ENCODE data around the gene LIF. TPM values are rescaled to one million over a fixed set of nuclear protein-coding genes. Genes with fewer than 3 reads are reported as not detected.

Gene LIF
- polyA plus RNA-seq, 1 of the 3 experiments (the other 2 are of a cell fraction), result 24.6 TPM

- CTCF ChIA-PET, result interaction anchor here (0.6 to 5.6 kb wide), 35 partner anchors 8 to 952 kb away, joined by 3 to 43 read pairs (median 4); partner anchors contain the start of genes RNF215 and SEC14L2
- Histone ChIP-seq H3K79me2 (ENCODE audit: insufficient read depth) (no peaks in the 10 kb centered on the region), H3K27me3 (ENCODE audit: insufficient read depth) (no peaks in the 10 kb centered on the region), H3K4me2 (peak overlapping the region; percentile 84), H2AFZ (ENCODE audit: low read depth) (peak overlapping the region; percentile 89), H3K9me3 (no peaks in the 10 kb centered on the region), H4K20me1 (ENCODE audit: insufficient read depth) (no peaks in the 10 kb centered on the region), H3K4me1 (ENCODE audit: control insufficient read depth in 1 of 2, insufficient read depth in 2 of 2, low read depth in 1 of 2, low read length in 1 of 2) (peaks cover 3 to 5% of the 10 kb centered on the region in 2 experiments; a peak in 2 of 4 replicates), H3K36me3 (replicated peaks in 1 of 2; ENCODE audit: control insufficient read depth in 1 of 2, insufficient read depth in 2 of 2, low read length in 1 of 2) (no peaks in the 10 kb centered on the region), H3F3A (replicated peaks; ENCODE audit: insufficient read depth) (no peaks in the 10 kb centered on the region), H3K9ac (no peak overlapping the region), H3K27ac (ENCODE audit: low read depth in 2 of 2, low read length in 1 of 2) (no peak overlapping the region), H3K9me2 (no peaks in the 10 kb centered on the region), H3K4me3 (ENCODE audit: low read depth in 2 of 2, low read length in 1 of 2) (peak overlapping the region in 1 of 2 experiments; percentile 43; a peak in 1 of 4 replicates)
- POLR2A ChIA-PET, result no interaction called here
- TF ChIP-seq RAD21 (IDR thresholded peaks at IDR 0.05; ENCODE audit: low read length), result peak; percentile 68
- peak; percentile 88 for TF ChIP-seq SMC3 (IDR thresholded peaks at IDR 0.05; ENCODE audit: low read depth, low read length)
- TF ChIP-seq CTCF (IDR thresholded peaks at IDR 0.05), result peak; percentile 96
- no peak for TF ChIP-seq CHD2 (IDR thresholded peaks at IDR 0.05; ENCODE audit: low read length, partially characterized antibody)
- no peak for TF ChIP-seq FOXJ3 (CRISPR knock-in tag; IDR thresholded peaks at IDR 0.05)
- DNase-seq, result peak; percentile 92
- WGBS (ENCODE audit: low lambda C conversion rate), result 22% methylated on average over 22 of the region's 27 CpGs
Measured at GRCh38 chr22:30262917-30263741, 16.6 kb upstream of the LIF start.

GRCh38 chr22:30262112-30262511, 15.6 kb upstream of the LIF start:
- 94% methylated on average over 4 of the region's 4 CpGs for WGBS (ENCODE audit: low lambda C conversion rate)
- no peak overlapping the region for H3K4me2 ChIP-seq
- no peaks in the 10 kb centered on the region for H3K9me2 ChIP-seq
- H3K4me1 ChIP-seq (ENCODE audit: control insufficient read depth in 1 of 2, insufficient read depth in 2 of 2, low read depth in 1 of 2, low read length in 1 of 2), result peaks cover 3 to 5% of the 10 kb centered on the region in 2 experiments; a peak in 2 of 4 replicates
- no peaks in the 10 kb centered on the region for H3K79me2 ChIP-seq (ENCODE audit: insufficient read depth)
- no peak for DNase-seq
- H3K27ac ChIP-seq (ENCODE audit: low read depth in 2 of 2, low read length in 1 of 2), result no peak overlapping the region
- H3K36me3 ChIP-seq (replicated peaks in 1 of 2; ENCODE audit: control insufficient read depth in 1 of 2, insufficient read depth in 2 of 2, low read length in 1 of 2), result no peaks in the 10 kb centered on the region
- H3K9me3 ChIP-seq, result no peaks in the 10 kb centered on the region
- POLR2A ChIA-PET, result no interaction called here
- H3K4me3 ChIP-seq (ENCODE audit: low read depth in 2 of 2, low read length in 1 of 2), result no peak overlapping the region
- no peak overlapping the region for H3K9ac ChIP-seq
- no peaks in the 10 kb centered on the region for H3F3A ChIP-seq (replicated peaks; ENCODE audit: insufficient read depth)
- CTCF ChIA-PET, result interaction anchor here (1.4 to 5.6 kb wide), 5 partner anchors 21 to 150 kb away, joined by 4 to 43 read pairs (median 5); partner anchors contain the start of gene RNF215
- H4K20me1 ChIP-seq (ENCODE audit: insufficient read depth), result no peaks in the 10 kb centered on the region
- no peak overlapping the region for H2AFZ ChIP-seq (ENCODE audit: low read depth)
- no peak for TF ChIP-seq NFIC (IDR thresholded peaks at IDR 0.05; ENCODE audit: borderline replicate concordance)
- TF ChIP-seq FOXM1 (IDR thresholded peaks at IDR 0.05; ENCODE audit: low read depth), result no peak
- no peak for TF ChIP-seq ELF1 (IDR thresholded peaks at IDR 0.05)
- TF ChIP-seq YY1 (IDR thresholded peaks at IDR 0.05; ENCODE audit: low read depth), result no peak
- no peak for TF ChIP-seq TAF1 (IDR thresholded peaks at IDR 0.05; ENCODE audit: borderline replicate concordance, low read depth, low read length)
- no peak for TF ChIP-seq TCF12 (IDR thresholded peaks at IDR 0.05)
- no peak for TF ChIP-seq IRF3 (IDR thresholded peaks at IDR 0.05; ENCODE audit: low read depth, low read length)
- TF ChIP-seq NRF1 (IDR thresholded peaks at IDR 0.05; ENCODE audit: low read depth, low read length), result no peak
- TF ChIP-seq CTCF (IDR thresholded peaks at IDR 0.05), result no peak
- TF ChIP-seq ZBTB33 (IDR thresholded peaks at IDR 0.05; ENCODE audit: borderline replicate concordance, low read depth), result no peak
- TF ChIP-seq RXRA (IDR thresholded peaks at IDR 0.05; ENCODE audit: borderline replicate concordance, low read depth), result no peak
- no peak for TF ChIP-seq PBX3 (IDR thresholded peaks at IDR 0.05)
- no peak for TF ChIP-seq MXI1 (IDR thresholded peaks at IDR 0.05; ENCODE audit: low read depth, low read length)
- TF ChIP-seq CHD2 (IDR thresholded peaks at IDR 0.05; ENCODE audit: low read length, partially characterized antibody), result no peak
- TF ChIP-seq GATA2 (CRISPR knock-in tag; IDR thresholded peaks at IDR 0.05), result no peak
- H3K27me3 ChIP-seq (ENCODE audit: insufficient read depth), result no peaks in the 10 kb centered on the region

All from SK-N-SH (cell line).